Mesenchymal stem cell (in vitro differentiated cells and primary cell): ENCODE results near the gene PYGB.

ENCODE experiments used
- DNase-seq: peaks from one replicate; pipeline ENCODE4 v3.0.0-alpha.2; 2013
- H2AFZ ChIP-seq: one replicate; pipeline ENCODE4 v1.6.1; 2013; ENCODE audit warnings: low read depth, mild to moderate bottlenecking, control low read depth, inconsistent platforms, low read length, moderate library complexity
- H2AK5ac ChIP-seq: 2 replicates; pipeline ENCODE4 v1.6.1; 2013; ENCODE audit warnings: low read length, moderate library complexity, mild to moderate bottlenecking, inconsistent platforms; ENCODE audit not compliant: severe bottlenecking
- H2BK120ac ChIP-seq: one replicate; pipeline ENCODE4 v1.6.1; 2013; ENCODE audit warnings: low read depth, mild to moderate bottlenecking, inconsistent platforms, low read length, moderate library complexity
- H2BK12ac ChIP-seq, 2 experiments: one replicate each; pipeline ENCODE4 v1.6.1; 2013; ENCODE audit warnings: inconsistent platforms in 2 of 2, low read length in 2 of 2, mild to moderate bottlenecking in 2 of 2, moderate library complexity in 2 of 2, control low read depth in 1 of 2
- H2BK15ac ChIP-seq: one replicate; pipeline ENCODE4 v1.6.1; 2013; ENCODE audit warnings: mild to moderate bottlenecking, low read depth, inconsistent platforms; ENCODE audit not compliant: poor library complexity, severe bottlenecking
- H2BK5ac ChIP-seq: 2 replicates; pipeline ENCODE4 v1.6.1; 2013; ENCODE audit warnings: low read depth, mild to moderate bottlenecking, low read length, control low read depth, inconsistent platforms; ENCODE audit not compliant: poor library complexity, severe bottlenecking
- H3K14ac ChIP-seq, 2 experiments: one replicate each; pipeline ENCODE4 v1.6.1; 2013; ENCODE audit warnings: inconsistent platforms in 2 of 2, low read length in 2 of 2, control low read depth in 1 of 2, mild to moderate bottlenecking in 1 of 2, moderate library complexity in 1 of 2
- H3K18ac ChIP-seq, 2 experiments: one replicate each; pipeline ENCODE4 v1.6.1; 2013; ENCODE audit warnings: inconsistent platforms in 2 of 2, low read length in 2 of 2, control low read depth in 1 of 2, low read depth in 1 of 2, mild to moderate bottlenecking in 1 of 2
- H3K23ac ChIP-seq, 2 experiments: one replicate each; pipeline ENCODE4 v1.6.1; 2013; ENCODE audit warnings: inconsistent platforms in 2 of 2, low read length in 2 of 2, mild to moderate bottlenecking in 2 of 2, moderate library complexity in 2 of 2, control low read depth in 1 of 2
- H3K27ac ChIP-seq: 2 replicates; pipeline ENCODE4 v1.5.1; 2013; ENCODE audit warnings: mild to moderate bottlenecking, moderate library complexity, low read length, control low read depth, inconsistent platforms; ENCODE audit not compliant: poor library complexity, severe bottlenecking
- H3K27me3 ChIP-seq, 2 experiments: 2 replicates each; pipeline versions ENCODE4 v1.6.1 to v1.7.0; 2013; ENCODE audit warnings: low read length in 2 of 2, mild to moderate bottlenecking in 2 of 2, moderate library complexity in 2 of 2, control low read depth in 1 of 2, inconsistent platforms in 1 of 2; ENCODE audit not compliant: control insufficient read depth in 1 of 2, insufficient read depth in 1 of 2
- H3K36me3 ChIP-seq, 2 experiments: 2 replicates each; pipeline versions ENCODE4 v1.6.1 to v1.7.0; 2013; ENCODE audit warnings: low read length in 2 of 2, control low read depth in 1 of 2, inconsistent platforms in 1 of 2, low read depth in 1 of 2, mild to moderate bottlenecking in 1 of 2; ENCODE audit not compliant: insufficient read depth in 2 of 2, control insufficient read depth in 1 of 2
- H3K4ac ChIP-seq, 2 experiments: one replicate each; pipeline ENCODE4 v1.6.1; 2013; ENCODE audit warnings: inconsistent platforms in 2 of 2, low read length in 2 of 2, mild to moderate bottlenecking in 2 of 2, moderate library complexity in 2 of 2, control low read depth in 1 of 2, low read depth in 1 of 2
- H3K4me1 ChIP-seq: 2 replicates; pipeline ENCODE4 v1.6.1; 2013; ENCODE audit warnings: low read depth, low read length, control low read depth; ENCODE audit not compliant: control insufficient read depth, insufficient read depth
- H3K4me2 ChIP-seq: 2 replicates; pipeline ENCODE4 v1.6.1; 2013; ENCODE audit warnings: low read length, mild to moderate bottlenecking, inconsistent platforms; ENCODE audit not compliant: poor library complexity, severe bottlenecking
- H3K4me3 ChIP-seq, 2 experiments: 2 replicates each; pipeline versions ENCODE4 v1.5.1 to v1.7.0; 2013; ENCODE audit warnings: low read length in 2 of 2, mild to moderate bottlenecking in 2 of 2, control low read depth in 1 of 2, low read depth in 1 of 2; ENCODE audit not compliant: insufficient read depth in 1 of 2
- H3K79me1 ChIP-seq: replicated peaks from 2 replicates; pipeline ENCODE4 v1.6.1; 2013; ENCODE audit warnings: mild to moderate bottlenecking, control low read depth, low read length, inconsistent platforms; ENCODE audit not compliant: poor library complexity, severe bottlenecking
- H3K9ac ChIP-seq: 2 replicates; pipeline ENCODE4 v1.7.0; 2013; ENCODE audit warnings: mild to moderate bottlenecking, low read length, moderate library complexity
- H3K9me3 ChIP-seq: 2 replicates; pipeline ENCODE4 v1.7.0; 2013; ENCODE audit warnings: mild to moderate bottlenecking, low read length; ENCODE audit not compliant: control insufficient read depth
- H4K8ac ChIP-seq: one replicate; pipeline ENCODE4 v1.6.1; 2013; ENCODE audit warnings: inconsistent platforms, mild to moderate bottlenecking, low read length, moderate library complexity
- H4K91ac ChIP-seq: one replicate; pipeline ENCODE4 v1.6.1; 2013; ENCODE audit warnings: mild to moderate bottlenecking, low read length, inconsistent platforms
- WGBS: methylation state at CpG from one replicate; pipeline ENCODE4 v1.1.7; 2013; ENCODE audit warnings: mixed read lengths; 5-methylcytosine and 5-hydroxymethylcytosine counted together

PYGB gene

GRCh38 chr20:25243416-25243979 lies 4.4 kb upstream of the PYGB start:
- no peaks in the 10 kb centered on the region for H3K9me3 ChIP-seq
- no peak overlapping the region for H3K4me2 ChIP-seq
- no peak overlapping the region for H2BK5ac ChIP-seq
- H3K27me3 ChIP-seq = no peaks in the 10 kb centered on the region
- H3K14ac ChIP-seq = no peak overlapping the region
- H3K27ac ChIP-seq = no peak overlapping the region
- no peak overlapping the region for H2BK15ac ChIP-seq
- H3K4me3 ChIP-seq = no peak overlapping the region
- H3K4me1 ChIP-seq = peaks cover 23% of the 10 kb centered on the region
- H3K36me3 ChIP-seq = no peaks in the 10 kb centered on the region
- no peak overlapping the region for H3K23ac ChIP-seq
- no peak overlapping the region for H2AK5ac ChIP-seq
- H3K79me1 ChIP-seq = peaks cover 10% of the 10 kb centered on the region
- no peak overlapping the region for H2AFZ ChIP-seq
- H4K91ac ChIP-seq = no peak overlapping the region
- H3K18ac ChIP-seq = no peak overlapping the region
- H3K9ac ChIP-seq = no peak overlapping the region
- no peak overlapping the region for H3K4ac ChIP-seq
- no peak overlapping the region for H4K8ac ChIP-seq
- no peak for DNase-seq
- H2BK120ac ChIP-seq = no peak overlapping the region
- H2BK12ac ChIP-seq = no peak overlapping the region

DNA sequence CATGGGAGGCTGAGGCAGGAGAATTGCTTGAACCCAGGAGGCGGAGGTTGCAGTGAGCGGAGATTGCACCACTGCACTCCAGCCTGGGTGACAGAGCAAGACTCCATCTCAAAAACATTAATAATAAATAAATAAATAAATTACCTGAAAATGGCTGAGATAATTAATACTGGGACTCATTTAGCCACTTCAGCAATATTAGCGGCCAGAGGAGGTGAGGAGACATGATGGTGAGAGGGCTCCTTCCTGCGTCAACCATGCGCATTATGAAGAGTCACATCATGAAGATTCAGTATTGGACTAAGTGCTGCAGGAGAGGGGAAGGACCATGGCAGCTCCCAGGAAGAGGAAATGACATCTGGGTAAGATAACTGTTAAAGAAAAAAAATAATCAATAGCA lies 2.9 kb upstream of the PYGB start:
- Histone ChIP-seq H3K4me2 (no peak overlapping the region), H2AFZ (no peak overlapping the region), H2BK15ac (no peak overlapping the region), H2AK5ac (no peak overlapping the region), H2BK5ac (no peak overlapping the region), H2BK120ac (no peak overlapping the region), H3K9me3 (no peaks in the 10 kb centered on the region), H3K79me1 (peaks cover 8% of the 10 kb centered on the region), H3K27me3 (no peaks in the 10 kb centered on the region), H3K9ac (no peak overlapping the region), H3K18ac (no peak overlapping the region), H4K91ac (no peak overlapping the region), H2BK12ac (no peak overlapping the region), H3K14ac (no peak overlapping the region), H3K4ac (no peak overlapping the region), H3K36me3 (no peaks in the 10 kb centered on the region), H3K4me3 (no peak overlapping the region), H3K4me1 (peaks cover 13% of the 10 kb centered on the region), H3K27ac (no peak overlapping the region), H3K23ac (no peak overlapping the region), H4K8ac (no peak overlapping the region)
- 100% methylated on average over 3 of the region's 5 CpGs for WGBS
- no peak for DNase-seq

- Histone ChIP-seq H4K91ac (no peak overlapping the region), H3K9me3 (no peaks in the 10 kb centered on the region), H3K4me2 (no peak overlapping the region), H2AK5ac (peak overlapping the region; percentile 84), H3K14ac (no peak overlapping the region), H2BK15ac (no peak overlapping the region), H4K8ac (no peak overlapping the region), H3K27me3 (no peaks in the 10 kb centered on the region), H3K23ac (peak overlapping the region in 1 of 2 experiments; percentile 53), H3K9ac (no peak overlapping the region), H3K79me1 (peaks cover 8% of the 10 kb centered on the region), H3K27ac (no peak overlapping the region), H3K36me3 (no peaks in the 10 kb centered on the region), H3K18ac (no peak overlapping the region), H3K4me3 (no peak overlapping the region), H3K4ac (no peak overlapping the region), H3K4me1 (peaks cover 14% of the 10 kb centered on the region), H2BK12ac (no peak overlapping the region), H2AFZ (no peak overlapping the region), H2BK5ac (no peak overlapping the region), H2BK120ac (no peak overlapping the region)
- DNase-seq = no peak
- 100% methylated on average over 1 of the region's 1 CpG for WGBS
These were observed 2.4 kb upstream of the PYGB start for GRCh38 chr20:25245461-25245860.

DNA sequence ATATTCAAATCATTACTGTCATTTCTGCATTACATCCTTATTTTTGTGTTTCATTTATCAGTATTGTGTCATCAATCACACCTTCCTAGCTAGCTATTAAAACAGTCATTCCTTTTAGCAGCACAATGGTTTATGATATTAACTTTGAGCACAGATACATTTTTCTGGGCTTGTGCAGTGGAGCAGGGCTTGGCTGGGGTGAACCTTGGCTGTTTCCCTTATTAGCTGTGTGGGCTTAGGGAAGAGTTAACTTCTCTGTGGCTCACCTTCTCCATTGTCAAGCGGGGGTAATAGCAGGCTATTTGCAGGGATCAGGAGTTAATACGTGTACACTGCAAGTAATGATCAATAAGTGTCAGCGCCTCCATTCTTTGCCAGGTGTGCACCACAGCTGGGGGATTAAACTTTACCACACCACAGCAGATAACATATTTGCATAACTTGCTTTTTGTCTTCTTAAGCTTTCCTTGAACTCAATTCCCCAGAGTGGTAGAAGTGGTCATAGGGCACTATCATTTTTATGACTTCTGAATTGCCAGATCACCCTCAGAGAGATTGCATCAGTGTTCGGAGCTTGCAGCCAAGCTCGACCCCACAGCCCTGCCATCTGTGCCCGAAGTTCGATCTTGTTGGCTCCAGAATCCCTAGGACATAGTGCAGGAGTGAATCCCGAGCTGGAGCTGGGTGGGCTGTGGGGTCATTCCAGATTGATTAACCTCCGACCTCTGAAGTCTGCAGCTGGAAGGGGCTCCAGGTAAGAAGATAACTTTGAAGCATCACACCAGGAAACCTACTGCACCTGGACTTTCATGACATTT lies 1.5 kb upstream of the PYGB start:
- Histone ChIP-seq H3K23ac (no peak overlapping the region), H2AFZ (no peak overlapping the region), H4K91ac (no peak overlapping the region), H3K79me1 (peaks cover 6% of the 10 kb centered on the region), H3K18ac (peak overlapping the region in 1 of 2 experiments; percentile 7), H2BK12ac (no peak overlapping the region), H3K14ac (no peak overlapping the region), H4K8ac (no peak overlapping the region), H3K36me3 (peaks cover 0 to 3% of the 10 kb centered on the region in 2 experiments), H3K27me3 (no peaks in the 10 kb centered on the region), H2BK15ac (no peak overlapping the region), H3K4me2 (no peak overlapping the region), H2BK120ac (no peak overlapping the region), H3K4ac (no peak overlapping the region), H3K9ac (peak overlapping the region; percentile 82), H3K4me1 (peaks cover 17% of the 10 kb centered on the region), H2AK5ac (no peak overlapping the region), H2BK5ac (no peak overlapping the region), H3K4me3 (peak overlapping the region in 1 of 2 experiments; percentile 85), H3K27ac (peak overlapping the region; percentile 72), H3K9me3 (no peaks in the 10 kb centered on the region)
- DNase-seq = no peak
- whole genome bisulfite sequencing = 84% methylated on average over 9 of the region's 9 CpGs
